ENCODE data around the gene RECQL5. TPM values are rescaled to one million over a fixed set of nuclear protein-coding genes. Genes with fewer than 3 reads are reported as not detected.

RECQL5 gene
- total RNA-seq, 1 experiment from 2014 or later, result 36.3 TPM

DNA sequence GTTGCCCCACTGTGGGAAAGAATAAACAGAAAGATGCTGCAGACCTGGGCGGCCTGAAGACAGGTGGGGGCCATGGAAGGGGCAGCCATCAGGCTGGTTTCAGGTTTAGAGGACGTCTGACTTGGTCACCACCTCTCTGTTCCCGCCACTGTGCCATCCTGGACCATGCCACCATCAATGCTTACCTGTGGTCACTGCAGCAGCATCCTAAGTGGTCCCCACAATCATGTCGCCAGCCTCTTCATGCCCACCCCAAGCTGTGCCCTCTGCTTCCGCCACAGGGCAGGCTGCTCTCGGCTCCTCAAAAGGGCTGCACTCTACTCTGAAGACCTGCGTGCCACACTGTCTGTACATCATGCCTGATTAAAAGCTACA, 23.3 kb downstream of the RECQL5 start:
- DNase-seq (ENCODE audit: unreplicated experiment), result no peak
- ChIA-PET CTCF (interaction anchor here (2.8 to 9.0 kb wide), 2 partner anchors 10 kb away, joined by 17 to 75 read pairs; partner anchors contain the start of gene SMIM5), POLR2A (no interaction called here)
- peaks cover 5% of the 10 kb centered on the region for H3K4me1 Mint-ChIP-seq (ENCODE audit: insufficient read depth, unreplicated experiment)
- BruUV-seq (replicated peaks), result no TSS peak
- no peak overlapping the region for H3K4me3 Mint-ChIP-seq (ENCODE audit: unreplicated experiment)
- intact Hi-C loops (cut with micrococcal nuclease), result no loop called here
- H3K36me3 Mint-ChIP-seq (ENCODE audit: insufficient read depth, unreplicated experiment), result peaks cover 8% of the 10 kb centered on the region
- TF ChIP-seq CTCF (IDR thresholded peaks at IDR 0.05; ENCODE audit: unreplicated experiment), result no peak
- no peaks in the 10 kb centered on the region for H3K27me3 Mint-ChIP-seq (ENCODE audit: insufficient read depth, unreplicated experiment)
- H3K9me3 Mint-ChIP-seq (ENCODE audit: unreplicated experiment), result no peaks in the 10 kb centered on the region
- H3K27ac Mint-ChIP-seq (ENCODE audit: low read depth, unreplicated experiment), result no peak overlapping the region

DNA sequence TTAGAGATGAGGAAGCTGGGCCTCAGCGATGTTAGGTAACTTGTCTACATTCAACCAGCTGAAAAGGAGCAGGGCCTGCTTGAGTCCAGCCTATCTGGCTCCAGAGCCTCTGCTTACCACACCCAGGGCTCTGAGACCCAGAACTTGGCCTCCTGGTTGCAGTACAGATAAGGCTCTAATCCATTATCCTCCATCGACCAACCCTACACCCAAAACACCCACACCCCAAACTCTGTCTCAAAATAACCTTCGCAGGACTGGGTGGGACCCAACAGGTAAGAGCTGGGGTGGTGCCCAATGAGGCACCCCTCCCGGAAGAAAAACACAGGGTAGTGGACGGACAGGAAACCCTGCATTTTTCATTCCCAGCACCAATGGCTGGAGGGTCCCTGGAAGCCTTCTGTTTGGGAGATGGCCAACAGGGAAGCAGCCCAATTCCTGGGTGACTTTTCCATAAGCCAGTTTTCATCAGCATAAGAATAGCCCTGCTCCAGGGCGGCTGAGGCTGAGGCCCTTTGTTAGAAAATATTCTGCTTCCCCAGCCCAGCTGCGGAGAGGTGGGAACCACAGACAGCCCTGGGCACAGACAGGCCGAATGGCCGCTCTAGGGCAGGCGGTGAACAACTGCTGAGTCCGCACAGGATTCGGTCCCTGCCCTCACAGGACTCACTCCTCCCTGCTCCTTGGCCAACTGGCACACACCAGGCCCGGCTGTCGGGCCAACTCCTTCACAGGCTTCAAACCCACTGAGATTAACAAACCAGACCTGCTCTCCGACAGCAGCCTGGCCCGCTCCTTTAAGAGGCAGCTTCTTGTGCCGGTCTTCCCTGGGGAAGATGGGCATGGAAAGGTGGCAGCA, 23.9 kb downstream of the RECQL5 start:
- no peak for DNase-seq (ENCODE audit: unreplicated experiment)
- intact Hi-C loops (cut with micrococcal nuclease), result no loop called here
- peaks cover 5% of the 10 kb centered on the region for H3K36me3 Mint-ChIP-seq (ENCODE audit: insufficient read depth, unreplicated experiment)
- H3K27ac Mint-ChIP-seq (ENCODE audit: low read depth, unreplicated experiment), result no peak overlapping the region
- TF ChIP-seq CTCF (IDR thresholded peaks at IDR 0.05; ENCODE audit: unreplicated experiment), result no peak
- POLR2A ChIA-PET, result no interaction called here
- H3K4me1 Mint-ChIP-seq (ENCODE audit: insufficient read depth, unreplicated experiment), result peaks cover 5% of the 10 kb centered on the region
- no peak overlapping the region for H3K4me3 Mint-ChIP-seq (ENCODE audit: unreplicated experiment)
- H3K9me3 Mint-ChIP-seq (ENCODE audit: unreplicated experiment), result no peaks in the 10 kb centered on the region
- no TSS peak for BruUV-seq (replicated peaks)
- H3K27me3 Mint-ChIP-seq (ENCODE audit: insufficient read depth, unreplicated experiment), result no peaks in the 10 kb centered on the region
- CTCF ChIA-PET, result interaction anchor here (2.8 kb wide), 1 partner anchor 10 kb away, joined by 17 read pairs; the partner anchor contains the start of gene SMIM5

DNA sequence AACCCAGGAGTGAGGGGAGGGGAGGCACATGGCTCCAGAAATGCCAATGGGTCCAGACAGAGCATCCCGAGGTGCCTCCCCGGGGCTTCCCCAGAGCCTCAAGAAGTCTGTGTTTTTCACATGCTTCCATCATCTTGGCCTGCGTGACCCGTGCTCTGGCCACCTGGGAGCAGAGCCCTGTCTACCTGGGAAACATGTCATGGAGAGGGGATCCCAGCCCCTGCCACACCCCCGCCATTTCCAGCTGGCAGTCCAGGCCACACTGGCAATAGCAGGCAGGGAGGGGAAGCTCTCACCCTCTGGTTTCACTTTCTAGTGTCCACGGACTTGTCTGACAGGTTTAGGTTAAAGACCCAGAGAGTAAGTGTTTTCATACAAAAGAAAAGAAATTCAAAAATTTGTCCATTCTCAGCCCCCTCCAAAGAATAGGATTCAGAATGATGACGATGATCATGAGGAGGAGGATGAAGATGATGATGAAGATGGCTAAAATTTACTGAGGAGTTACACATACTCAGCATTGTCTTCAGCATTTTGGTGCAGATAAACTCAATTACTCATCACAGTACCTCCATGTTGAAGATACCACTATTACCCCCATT, 24.7 kb downstream of the RECQL5 start:
- intact Hi-C loops (cut with micrococcal nuclease), result no loop called here
- no TSS peak for BruUV-seq (replicated peaks)
- peaks cover 5% of the 10 kb centered on the region for H3K4me1 Mint-ChIP-seq (ENCODE audit: insufficient read depth, unreplicated experiment)

More for the DNA sequence above, 24.7 kb downstream of the RECQL5 start:
- no peaks in the 10 kb centered on the region for H3K27me3 Mint-ChIP-seq (ENCODE audit: insufficient read depth, unreplicated experiment)
- TF ChIP-seq CTCF (IDR thresholded peaks at IDR 0.05; ENCODE audit: unreplicated experiment), result no peak
- no peak overlapping the region for H3K4me3 Mint-ChIP-seq (ENCODE audit: unreplicated experiment)
- H3K27ac Mint-ChIP-seq (ENCODE audit: low read depth, unreplicated experiment), result no peak overlapping the region
- H3K36me3 Mint-ChIP-seq (ENCODE audit: insufficient read depth, unreplicated experiment), result no peaks in the 10 kb centered on the region
- POLR2A ChIA-PET, result interaction anchor here (0.6 to 0.7 kb wide), 2 partner anchors 9 to 29 kb away, joined by 3 to 4 read pairs; partner anchors contain the start of gene SMIM5
- CTCF ChIA-PET, result interaction anchor here (0.7 to 2.8 kb wide), 4 partner anchors 9 to 82 kb away, joined by 3 to 17 read pairs (median 4); partner anchors contain the start of gene SMIM5
- no peak for DNase-seq (ENCODE audit: unreplicated experiment)
- H3K9me3 Mint-ChIP-seq (ENCODE audit: unreplicated experiment), result no peaks in the 10 kb centered on the region
